HepG2 (cell line): ENCODE data around the gene TMC4. TPM values are rescaled to one million over a fixed set of nuclear protein-coding genes. Genes with fewer than 3 reads are reported as not detected.
A peak's percentile ranks its signal among the peaks of the same experiment; 100 is the strongest.

Experiments
- CHD4 ChIP-seq: fragments of 200-600 bp; sonication (generic); IDR thresholded peaks from 2 replicates; pipeline ENCODE4 v1.7.0; 2017; ENCODE audit warnings: mild to moderate bottlenecking, low read length, borderline replicate concordance
- EED ChIP-seq: sonication (generic); formaldehyde crosslinking; IDR thresholded peaks from 2 replicates; pipeline ENCODE4 v1.5.0; 2020; ENCODE audit warnings: mild to moderate bottlenecking, missing genetic modification reagents
- EP300 ChIP-seq, 3 experiments: sonication (generic) in 1 of 3; formaldehyde crosslinking in 1 of 3; IDR thresholded peaks; 2 replicates each; pipeline versions ENCODE4 v1.5.1 to v1.6.1; 2011 to 2020; ENCODE audit warnings: low read depth in 2 of 3, low read length in 2 of 3, borderline replicate concordance in 1 of 3, improper control_type of control experiment in 1 of 3, mild to moderate bottlenecking in 1 of 3, missing genetic modification reagents in 1 of 3, moderate library complexity in 1 of 3
- GTF2F1 ChIP-seq: fragments of 150-350 bp; IDR thresholded peaks from 2 replicates; pipeline ENCODE4 v1.6.1; 2014; ENCODE audit warnings: low read length
- KAT8 ChIP-seq: IDR thresholded peaks from 2 replicates; pipeline ENCODE4 v1.6.1; 2016; ENCODE audit warnings: missing genetic modification reagents, missing compliant biosample characterization
- MLLT10 ChIP-seq: sonication (generic); formaldehyde crosslinking; IDR thresholded peaks from 2 replicates; pipeline ENCODE4 v1.4.0; 2020; ENCODE audit warnings: missing genetic modification reagents
- NAIF1 ChIP-seq: sonication (generic); formaldehyde crosslinking; IDR thresholded peaks from 2 replicates; pipeline ENCODE4 v1.5.0; 2020; ENCODE audit warnings: mild to moderate bottlenecking, missing genetic modification reagents, borderline replicate concordance
- NFE2L2 ChIP-seq: fragments of 150-350 bp; IDR thresholded peaks from 2 replicates; pipeline ENCODE4 v1.6.1; 2014; ENCODE audit warnings: low read length
- PRDM10 ChIP-seq: sonication (generic); formaldehyde crosslinking; IDR thresholded peaks from 2 replicates; pipeline ENCODE4 v1.4.0; 2020; ENCODE audit warnings: low read depth, missing genetic modification reagents
- PRPF4 ChIP-seq: fragments of 200-400 bp; formaldehyde crosslinking; IDR thresholded peaks from 2 replicates; pipeline ENCODE4 v1.6.1; 2016; ENCODE audit warnings: low read length, low read depth; ENCODE audit not compliant: poor library complexity, severe bottlenecking
- SIX4 ChIP-seq: sonication (generic); formaldehyde crosslinking; IDR thresholded peaks from 2 replicates; pipeline ENCODE4 v1.4.0; 2020; ENCODE audit warnings: missing genetic modification reagents
- SOX13 ChIP-seq, 3 experiments: fragments of 450-650 bp in 1 of 3; sonication (generic) in 1 of 3; formaldehyde crosslinking in 1 of 3; IDR thresholded peaks in 2 of 3; conservative IDR thresholded peaks in 1 of 3; 2 replicates each; pipeline versions ENCODE4 v1.5.0 to v1.6.1; 2016 to 2020; ENCODE audit warnings: antibody characterized with exemption in 1 of 3, mild to moderate bottlenecking in 1 of 3, missing compliant biosample characterization in 1 of 3, missing genetic modification reagents in 1 of 3, moderate library complexity in 1 of 3
- TEAD2 ChIP-seq: sonication (generic); formaldehyde crosslinking; IDR thresholded peaks from 2 replicates; pipeline ENCODE4 v1.9.0; 2021; ENCODE audit warnings: missing genetic modification reagents
- TOPORS ChIP-seq: sonication (generic); formaldehyde crosslinking; IDR thresholded peaks from 2 replicates; pipeline ENCODE4 v1.8.0; 2023; ENCODE audit warnings: mild to moderate bottlenecking, missing genetic modification reagents
- ZFAT ChIP-seq: sonication (generic); formaldehyde crosslinking; conservative IDR thresholded peaks from 2 replicates; pipeline ENCODE4 v1.8.1; 2023; ENCODE audit warnings: missing genetic modification reagents, inconsistent platforms
- ZNF180 ChIP-seq: sonication (generic); formaldehyde crosslinking; IDR thresholded peaks from 2 replicates; pipeline ENCODE4 v1.4.0; 2020; ENCODE audit warnings: low read depth, missing genetic modification reagents, borderline replicate concordance
- ZNF484 ChIP-seq: sonication (generic); formaldehyde crosslinking; IDR thresholded peaks from 2 replicates; pipeline ENCODE4 v1.5.1; 2020; ENCODE audit warnings: mild to moderate bottlenecking, low read depth, missing genetic modification reagents, borderline replicate concordance
- ZNF513 ChIP-seq: sonication (generic); formaldehyde crosslinking; conservative IDR thresholded peaks from 2 replicates; pipeline ENCODE4 v1.5.0; 2020; ENCODE audit warnings: missing genetic modification reagents
- ZNF557 ChIP-seq: sonication (generic); formaldehyde crosslinking; IDR thresholded peaks from 2 replicates; pipeline ENCODE4 v1.4.0; 2020; ENCODE audit warnings: missing genetic modification reagents
- polyA plus RNA-seq, 8 experiments: library from polyadenylated mRNA; depleted of rRNA in 3 of 8; stranded (reverse) in 7 of 8; unstranded in 1 of 8; fragments of >200 nt; fragmentation: Illumina TruSeq in 4 of 8; extraction: Trizol in 4 of 8; gene quantifications; 2 replicates each; pipeline versions ENCODE4 v1.2.1 to v1.2.3, GENCODE V29; 2011 to 2016; ENCODE audit warnings: low read depth in 4 of 8, missing spikeins in 1 of 8, mixed read lengths in 1 of 8; ENCODE audit not compliant: insufficient read depth in 1 of 8
- total RNA-seq, 5 experiments: library from RNA; depleted of rRNA; stranded (reverse); fragments of >200 nt; fragmentation: Illumina TruSeq; extraction: Trizol; gene quantifications; 2 replicates each; pipeline ENCODE4 v1.2.3, GENCODE V29; 2016; ENCODE audit warnings: low read depth in 1 of 5
- TF ChIP-seq, protein P1 (sequence below): sonication (generic); formaldehyde crosslinking; IDR thresholded peaks from 2 replicates; pipeline ENCODE4 v1.5.1; 2020; ENCODE audit warnings: missing genetic modification reagents, mild to moderate bottlenecking, borderline replicate concordance
- TF ChIP-seq, protein P2 (sequence below): sonication (generic); formaldehyde crosslinking; IDR thresholded peaks from 2 replicates; pipeline ENCODE4 v1.9.0; 2021; ENCODE audit warnings: missing genetic modification reagents, mild to moderate bottlenecking, borderline replicate concordance

The TMC4 gene
- total and polyA plus RNA-seq, 2 of the 13 experiments (the other 11 are each of a cell fraction or from before 2014, with no cell fraction given): 0.13 to 0.24 TPM

- TF ChIP-seq TOPORS (CRISPR knock-in tag) (0 out of 2 replicates have a peak, but pooled peaks have one; percentile 41), ZFAT (no peak), EED (CRISPR knock-in tag) (peak; percentile 21; the same call in 1 of the 2 replicates), SOX13 (IDR thresholded peaks at IDR 0.05) (no peak), SOX13 (CRISPR knock-in tag; conservative IDR thresholded peaks at IDR 0.05 in 1 of 2, IDR thresholded peaks at IDR 0.05 in 1 of 2) (peak in 1 of 2 experiments; percentile 7; a peak in 1 of 4 replicates), SIX4 (CRISPR knock-in tag) (no peak), ZNF557 (CRISPR knock-in tag) (0 out of 2 replicates have a peak, but pooled peaks have one; percentile 25), EP300 (IDR thresholded peaks at IDR 0.05; ENCODE audit: low read depth in 2 of 2, low read length in 2 of 2) (no peak; a peak in 1 of 4 replicates), EP300 (CRISPR knock-in tag; IDR thresholded peaks at IDR 0.05; ENCODE audit: borderline replicate concordance) (no peak), ZNF513 (CRISPR knock-in tag) (no peak), NFE2L2 (no peak), GTF2F1 (no peak), CHD4 (no peak), MLLT10 (CRISPR knock-in tag) (no peak), ZNF180 (CRISPR knock-in tag) (no peak), PRPF4 (no peak), PRDM10 (CRISPR knock-in tag) (no peak), KAT8 (peak; percentile 88), TEAD2 (CRISPR knock-in tag) (no peak), NAIF1 (CRISPR knock-in tag) (no peak), ZNF484 (CRISPR knock-in tag) (no peak)
- TF ChIP-seq, protein P1, sequence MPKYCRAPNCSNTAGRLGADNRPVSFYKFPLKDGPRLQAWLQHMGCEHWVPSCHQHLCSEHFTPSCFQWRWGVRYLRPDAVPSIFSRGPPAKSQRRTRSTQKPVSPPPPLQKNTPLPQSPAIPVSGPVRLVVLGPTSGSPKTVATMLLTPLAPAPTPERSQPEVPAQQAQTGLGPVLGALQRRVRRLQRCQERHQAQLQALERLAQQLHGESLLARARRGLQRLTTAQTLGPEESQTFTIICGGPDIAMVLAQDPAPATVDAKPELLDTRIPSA (CRISPR knock-in tag): no peak
- TF ChIP-seq, protein P2, sequence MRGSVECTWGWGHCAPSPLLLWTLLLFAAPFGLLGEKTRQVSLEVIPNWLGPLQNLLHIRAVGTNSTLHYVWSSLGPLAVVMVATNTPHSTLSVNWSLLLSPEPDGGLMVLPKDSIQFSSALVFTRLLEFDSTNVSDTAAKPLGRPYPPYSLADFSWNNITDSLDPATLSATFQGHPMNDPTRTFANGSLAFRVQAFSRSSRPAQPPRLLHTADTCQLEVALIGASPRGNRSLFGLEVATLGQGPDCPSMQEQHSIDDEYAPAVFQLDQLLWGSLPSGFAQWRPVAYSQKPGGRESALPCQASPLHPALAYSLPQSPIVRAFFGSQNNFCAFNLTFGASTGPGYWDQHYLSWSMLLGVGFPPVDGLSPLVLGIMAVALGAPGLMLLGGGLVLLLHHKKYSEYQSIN (CRISPR knock-in tag): no peak
These were observed 13.4 kb downstream of the TMC4 start, which contains the start of gene LENG1 (continued) for GRCh38 chr19:54159352-54160181.
